Trophoblast cell (in vitro differentiated cells and primary cell): ENCODE measurements around the gene AGR3.
"Not testable (repeated sequence)": the region's sequence is repeated elsewhere in the genome, so short reads cannot be mapped to it uniquely, and the experiment has no call there.

Source experiments
- DNase-seq, 2 donors: peaks; one replicate each; pipeline ENCODE4 v3.0.0-alpha.2; 2016
- H2AFZ ChIP-seq: 2 replicates; pipeline ENCODE4 v1.6.1; 2013; ENCODE audit warnings: low read length, moderate library complexity, mild to moderate bottlenecking; ENCODE audit not compliant: insufficient read depth, poor library complexity
- H2AK5ac ChIP-seq: 2 replicates; pipeline ENCODE4 v1.6.1; 2013; ENCODE audit warnings: mild to moderate bottlenecking, low read length
- H2BK120ac ChIP-seq: 2 replicates; pipeline ENCODE4 v1.6.1; 2013; ENCODE audit warnings: low read length, mild to moderate bottlenecking, moderate library complexity; ENCODE audit not compliant: insufficient read depth, poor library complexity
- H2BK12ac ChIP-seq: 2 replicates; pipeline ENCODE4 v1.6.1; 2013; ENCODE audit warnings: mild to moderate bottlenecking, low read length, moderate library complexity
- H2BK5ac ChIP-seq: 2 replicates; pipeline ENCODE4 v1.6.1; 2013; ENCODE audit warnings: low read length, low read depth, moderate library complexity, mild to moderate bottlenecking; ENCODE audit not compliant: poor library complexity
- H3K14ac ChIP-seq: 2 replicates; pipeline ENCODE4 v1.6.1; 2013; ENCODE audit warnings: mild to moderate bottlenecking, low read length
- H3K18ac ChIP-seq: 2 replicates; pipeline ENCODE4 v1.6.1; 2013; ENCODE audit warnings: mild to moderate bottlenecking, low read length
- H3K23ac ChIP-seq: 2 replicates; pipeline ENCODE4 v1.6.1; 2013; ENCODE audit warnings: low read length
- H3K27ac ChIP-seq: 2 replicates; pipeline ENCODE4 v1.5.1; 2013; ENCODE audit warnings: low read depth, mild to moderate bottlenecking, inconsistent platforms, low read length, moderate library complexity
- H3K27me3 ChIP-seq: 2 replicates; pipeline ENCODE4 v1.6.1; 2013; ENCODE audit warnings: inconsistent platforms, mild to moderate bottlenecking, low read length, moderate library complexity; ENCODE audit not compliant: insufficient read depth
- H3K36me3 ChIP-seq, 2 experiments: 1 replicate in 1 of 2; 2 replicates in 1 of 2; pipeline ENCODE4 v1.6.1; 2013; ENCODE audit warnings: low read length in 2 of 2, mild to moderate bottlenecking in 2 of 2, moderate library complexity in 1 of 2; ENCODE audit not compliant: insufficient read depth in 2 of 2, control insufficient read depth in 1 of 2
- H3K4ac ChIP-seq: 2 replicates; pipeline ENCODE4 v1.6.1; 2013; ENCODE audit warnings: low read depth, mild to moderate bottlenecking, low read length, moderate library complexity
- H3K4me1 ChIP-seq, 2 experiments: 1 replicate in 1 of 2; 2 replicates in 1 of 2; pipeline ENCODE4 v1.6.1; 2013; ENCODE audit warnings: low read length in 2 of 2, mild to moderate bottlenecking in 2 of 2, moderate library complexity in 1 of 2; ENCODE audit not compliant: insufficient read depth in 2 of 2, control insufficient read depth in 1 of 2
- H3K4me2 ChIP-seq: 2 replicates; pipeline ENCODE4 v1.6.1; 2013; ENCODE audit warnings: inconsistent platforms, mild to moderate bottlenecking, low read length, moderate library complexity
- H3K4me3 ChIP-seq: 2 replicates; pipeline ENCODE4 v1.5.1; 2013; ENCODE audit warnings: mild to moderate bottlenecking, low read depth, low read length, inconsistent platforms
- H3K79me1 ChIP-seq: one replicate; pipeline ENCODE4 v1.6.1; 2013; ENCODE audit warnings: low read length
- H3K79me2 ChIP-seq: 2 replicates; pipeline ENCODE4 v1.6.1; 2013; ENCODE audit warnings: low read length, mild to moderate bottlenecking; ENCODE audit not compliant: control insufficient read depth, insufficient read depth, poor library complexity
- H3K9ac ChIP-seq: 2 replicates; pipeline ENCODE4 v1.6.1; 2013; ENCODE audit warnings: mild to moderate bottlenecking, low read length
- H3K9me3 ChIP-seq: 2 replicates; pipeline ENCODE4 v1.6.1; 2013; ENCODE audit warnings: low read depth, mild to moderate bottlenecking, control low read depth, inconsistent platforms, low read length; ENCODE audit not compliant: insufficient read depth
- H4K12ac ChIP-seq: 2 replicates; pipeline ENCODE4 v1.6.1; 2013; ENCODE audit warnings: low read depth, mild to moderate bottlenecking, low read length, moderate library complexity
- H4K8ac ChIP-seq: 2 replicates; pipeline ENCODE4 v1.6.1; 2013; ENCODE audit warnings: low read depth, mild to moderate bottlenecking, low read length, moderate library complexity
- H4K91ac ChIP-seq: one replicate; pipeline ENCODE4 v1.6.1; 2013; ENCODE audit warnings: low read depth, mild to moderate bottlenecking, low read length, moderate library complexity
- WGBS: extraction: QIAGEN DNeasy Blood & Tissue Kit; methylation state at CpG from one replicate; pipeline ENCODE4 v1.1.7; 2013; ENCODE audit warnings: missing lambda C conversion rate; ENCODE audit not compliant: insufficient read length, insufficient coverage; ENCODE audit errors: extremely low coverage; 5-methylcytosine and 5-hydroxymethylcytosine counted together

The AGR3 gene

GRCh38 chr7:16875861-16876260, 5.9 kb downstream of the AGR3 start:
- Histone ChIP-seq H2BK120ac (no peak overlapping the region), H3K23ac (no peak overlapping the region), H3K4me3 (no peak overlapping the region), H2BK5ac (no peak overlapping the region), H3K27ac (no peak overlapping the region), H3K14ac (no peak overlapping the region), H3K4ac (no peak overlapping the region), H4K8ac (no peak overlapping the region), H3K18ac (no peak overlapping the region), H2BK12ac (no peak overlapping the region), H3K36me3 (no peaks in the 10 kb centered on the region), H3K79me2 (no peaks in the 10 kb centered on the region), H3K9ac (no peak overlapping the region), H3K4me1 (no peaks in the 10 kb centered on the region), H2AK5ac (no peak overlapping the region), H3K9me3 (no peaks in the 10 kb centered on the region), H2AFZ (no peak overlapping the region), H4K91ac (no peak overlapping the region), H3K27me3 (no peaks in the 10 kb centered on the region), H3K4me2 (no peak overlapping the region), H3K79me1 (no peaks in the 10 kb centered on the region), H4K12ac (no peak overlapping the region)
- no peak for DNase-seq
- WGBS, result no CpG with 5 or more reads among the region's 1 CpG

DNA sequence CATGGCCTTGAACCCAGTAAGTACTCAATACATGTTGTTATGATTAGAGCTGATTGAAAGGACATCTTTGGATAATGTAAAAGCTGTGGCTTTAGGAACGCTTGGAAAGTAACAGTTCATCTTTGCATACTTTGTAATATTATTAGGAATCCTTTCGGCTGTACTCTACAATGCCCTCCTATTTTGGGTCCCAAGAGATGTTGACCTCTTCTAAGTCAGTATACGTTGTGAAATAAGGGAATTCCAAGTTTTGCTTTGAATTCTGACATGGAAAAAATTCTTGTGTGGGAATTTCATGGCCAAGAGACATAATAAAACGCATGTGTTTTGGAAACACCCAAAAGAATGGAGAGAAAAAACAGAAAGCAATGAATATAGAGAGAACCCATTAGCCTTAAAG, 7.7 kb downstream of the AGR3 start:
- Histone ChIP-seq H4K8ac (no peak overlapping the region), H3K4me1 (no peaks in the 10 kb centered on the region)

DNA sequence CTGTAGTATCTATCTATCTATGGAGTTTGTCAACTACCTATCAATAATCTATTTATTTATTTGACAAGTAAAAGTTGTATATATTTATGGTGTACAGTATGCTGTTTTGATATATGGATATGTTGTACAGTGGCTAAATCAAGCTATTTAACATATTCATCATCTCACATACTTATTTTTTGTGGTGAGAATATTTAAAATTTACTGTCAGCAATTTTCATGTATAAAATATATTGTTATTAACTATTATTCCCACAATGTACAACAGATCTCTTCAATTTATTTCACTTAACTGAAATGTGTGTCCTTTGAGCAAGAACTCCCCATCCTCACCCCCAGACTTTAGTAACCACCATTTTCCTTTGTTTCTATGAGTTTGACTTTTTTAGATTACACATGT, 14.5 kb downstream of the AGR3 start:
- Histone ChIP-seq H3K79me1 (no peaks in the 10 kb centered on the region), H4K12ac (no peak overlapping the region), H3K27ac (no peak overlapping the region), H3K9me3 (no peaks in the 10 kb centered on the region), H3K18ac (no peak overlapping the region), H2BK120ac (no peak overlapping the region), H3K23ac (no peak overlapping the region), H2AK5ac (no peak overlapping the region), H2BK5ac (no peak overlapping the region), H3K4ac (no peak overlapping the region), H2AFZ (no peak overlapping the region), H3K4me2 (no peak overlapping the region), H4K91ac (no peak overlapping the region), H3K4me3 (no peak overlapping the region), H3K36me3 (no peaks in the 10 kb centered on the region), H3K79me2 (no peaks in the 10 kb centered on the region), H3K9ac (no peak overlapping the region), H3K27me3 (no peaks in the 10 kb centered on the region), H2BK12ac (no peak overlapping the region), H3K4me1 (no peaks in the 10 kb centered on the region), H3K14ac (no peak overlapping the region), H4K8ac (no peak overlapping the region)
- no peak for DNase-seq

More for the DNA sequence above, 7.7 kb downstream of the AGR3 start:
- no peaks in the 10 kb centered on the region for H3K9me3 ChIP-seq
- no peaks in the 10 kb centered on the region for H3K79me2 ChIP-seq
- no peak overlapping the region for H2AFZ ChIP-seq
- no peak overlapping the region for H3K14ac ChIP-seq
- H2BK5ac ChIP-seq, result no peak overlapping the region
- no peaks in the 10 kb centered on the region for H3K79me1 ChIP-seq
- H3K4ac ChIP-seq, result no peak overlapping the region
- H4K91ac ChIP-seq, result no peak overlapping the region
- no peak overlapping the region for H3K23ac ChIP-seq
- DNase-seq, result no peak
- WGBS, result no CpG with 5 or more reads among the region's 4 CpGs
- H3K4me2 ChIP-seq, result no peak overlapping the region
- no peak overlapping the region for H3K4me3 ChIP-seq
- H3K27ac ChIP-seq, result no peak overlapping the region
- H3K36me3 ChIP-seq, result no peaks in the 10 kb centered on the region
- H2AK5ac ChIP-seq, result no peak overlapping the region
- no peak overlapping the region for H2BK120ac ChIP-seq
- no peak overlapping the region for H3K9ac ChIP-seq
- H3K18ac ChIP-seq, result no peak overlapping the region
- H4K12ac ChIP-seq, result no peak overlapping the region
- no peak overlapping the region for H2BK12ac ChIP-seq
- no peaks in the 10 kb centered on the region for H3K27me3 ChIP-seq

DNA sequence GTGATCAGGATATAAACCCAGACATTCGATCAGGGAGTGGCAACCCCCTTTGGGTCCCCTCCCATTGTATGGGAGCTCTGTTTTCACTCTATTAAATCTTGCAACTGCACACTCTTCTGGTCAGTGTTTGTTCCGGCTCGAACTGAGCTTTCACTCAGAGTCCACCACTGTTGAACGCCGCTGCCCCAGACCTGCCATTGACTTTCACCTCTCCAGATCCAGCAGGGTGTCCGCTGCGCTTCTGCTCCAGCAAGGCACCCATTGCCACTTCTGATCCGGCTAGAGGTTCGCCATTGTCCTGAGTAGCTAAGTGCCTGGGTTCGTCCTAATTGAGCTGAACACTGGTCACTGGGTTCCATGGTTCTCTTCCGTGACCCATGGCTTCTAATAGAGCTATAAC, 28.6 kb downstream of the AGR3 start:
- H2BK12ac ChIP-seq, H2BK120ac ChIP-seq, DNase-seq, H3K4me2 ChIP-seq, H2BK5ac ChIP-seq, H4K8ac ChIP-seq, H4K91ac ChIP-seq, H4K12ac ChIP-seq, H3K79me2 ChIP-seq, H3K23ac ChIP-seq, H3K36me3 ChIP-seq, H3K4me1 ChIP-seq, H3K4me3 ChIP-seq, H3K4ac ChIP-seq, H3K27ac ChIP-seq, H2AK5ac ChIP-seq, H3K18ac ChIP-seq, H3K14ac ChIP-seq, H3K79me1 ChIP-seq, H2AFZ ChIP-seq, H3K9ac ChIP-seq, H3K9me3 ChIP-seq, H3K27me3 ChIP-seq: not testable (repeated sequence)
- no CpG with 5 or more reads among the region's 11 CpGs for WGBS
